ENCODE results near the gene ELL. TPM values are rescaled to one million over a fixed set of nuclear protein-coding genes. Genes with fewer than 3 reads are reported as not detected.

The ELL gene
- total and polyA plus RNA-seq, 9 donors, result 1.6 to 22.3 (median 17.0) TPM

DNA sequence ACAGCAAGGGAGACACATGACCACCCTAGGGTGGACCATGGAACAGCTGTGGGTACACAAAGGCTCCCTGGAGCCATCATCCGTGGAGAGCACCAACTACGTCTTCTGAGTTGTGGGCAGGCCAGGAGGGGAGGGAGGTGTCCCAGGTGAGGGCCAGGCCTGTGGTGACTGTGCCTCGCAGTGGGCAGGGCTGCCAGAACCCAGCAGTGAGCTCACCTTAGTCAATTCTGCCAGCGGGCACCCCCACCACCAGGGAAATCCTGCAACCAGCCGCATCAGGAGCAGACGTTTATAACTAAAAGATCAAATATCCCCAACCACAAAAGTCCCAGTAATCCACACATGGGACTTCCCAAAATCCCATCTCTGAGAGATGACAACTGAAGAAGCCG, 19.6 kb downstream of the ELL start:
- TF ChIP-seq POLR2A (IDR thresholded peaks at IDR 0.05), result no peak
- no peak for TF ChIP-seq EP300 (IDR thresholded peaks at IDR 0.05)
- TF ChIP-seq, protein P1, sequence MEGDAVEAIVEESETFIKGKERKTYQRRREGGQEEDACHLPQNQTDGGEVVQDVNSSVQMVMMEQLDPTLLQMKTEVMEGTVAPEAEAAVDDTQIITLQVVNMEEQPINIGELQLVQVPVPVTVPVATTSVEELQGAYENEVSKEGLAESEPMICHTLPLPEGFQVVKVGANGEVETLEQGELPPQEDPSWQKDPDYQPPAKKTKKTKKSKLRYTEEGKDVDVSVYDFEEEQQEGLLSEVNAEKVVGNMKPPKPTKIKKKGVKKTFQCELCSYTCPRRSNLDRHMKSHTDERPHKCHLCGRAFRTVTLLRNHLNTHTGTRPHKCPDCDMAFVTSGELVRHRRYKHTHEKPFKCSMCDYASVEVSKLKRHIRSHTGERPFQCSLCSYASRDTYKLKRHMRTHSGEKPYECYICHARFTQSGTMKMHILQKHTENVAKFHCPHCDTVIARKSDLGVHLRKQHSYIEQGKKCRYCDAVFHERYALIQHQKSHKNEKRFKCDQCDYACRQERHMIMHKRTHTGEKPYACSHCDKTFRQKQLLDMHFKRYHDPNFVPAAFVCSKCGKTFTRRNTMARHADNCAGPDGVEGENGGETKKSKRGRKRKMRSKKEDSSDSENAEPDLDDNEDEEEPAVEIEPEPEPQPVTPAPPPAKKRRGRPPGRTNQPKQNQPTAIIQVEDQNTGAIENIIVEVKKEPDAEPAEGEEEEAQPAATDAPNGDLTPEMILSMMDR (IDR thresholded peaks at IDR 0.05), result no peak
- Histone ChIP-seq H3K9me3 (no peaks in the 10 kb centered on the region), H3K27ac (no peak overlapping the region), H3K4me3 (no peak overlapping the region), H3K36me3 (no peaks in the 10 kb centered on the region), H3K4me1 (ENCODE audit: insufficient read depth) (peaks cover 43% of the 10 kb centered on the region), H3K27me3 (no peaks in the 10 kb centered on the region)
- no peak for DNase-seq
- intact Hi-C loops (cut with DNase I), result no loop called here
- WGBS, 3 donors, result 84 to 95% (median 87%) methylated on average over 6 to 7 of the region's 7 CpGs

DNA sequence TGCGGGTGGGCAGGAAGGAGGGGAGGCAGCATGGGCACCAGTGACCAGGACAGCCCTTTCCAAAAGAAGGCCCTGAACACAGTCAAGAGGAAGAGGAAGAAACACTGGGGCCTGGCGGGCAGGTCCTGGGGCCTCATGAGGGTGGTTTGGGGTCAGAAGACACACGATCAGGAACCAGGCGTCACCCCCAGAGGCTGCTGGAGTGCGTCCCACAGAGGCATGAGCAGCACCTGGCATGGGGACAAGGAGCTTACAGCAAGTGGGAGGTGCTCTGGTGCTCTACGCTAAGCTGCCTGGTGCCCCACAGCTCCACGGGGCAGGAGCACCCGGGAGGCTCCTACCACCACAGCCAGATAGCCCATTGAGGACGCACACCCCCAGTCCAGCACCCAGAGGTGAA, 20.0 kb downstream of the ELL start:
- no peaks in the 10 kb centered on the region for H3K9me3 ChIP-seq
- H3K4me3 ChIP-seq, result no peak overlapping the region
- H3K36me3 ChIP-seq, result no peaks in the 10 kb centered on the region
- H3K27ac ChIP-seq, result no peak overlapping the region
- no peaks in the 10 kb centered on the region for H3K27me3 ChIP-seq
- 69 to 88% (median 88%) methylated on average over 9 of the region's 9 CpGs for WGBS, 3 donors
- H3K4me1 ChIP-seq (ENCODE audit: insufficient read depth), result peaks cover 39% of the 10 kb centered on the region
- intact Hi-C loops (cut with DNase I), result no loop called here
- TF ChIP-seq, protein P1 (IDR thresholded peaks at IDR 0.05), result no peak
- TF ChIP-seq EP300 (IDR thresholded peaks at IDR 0.05) (no peak), POLR2A (IDR thresholded peaks at IDR 0.05) (no peak)
- DNase-seq, result no peak

DNA sequence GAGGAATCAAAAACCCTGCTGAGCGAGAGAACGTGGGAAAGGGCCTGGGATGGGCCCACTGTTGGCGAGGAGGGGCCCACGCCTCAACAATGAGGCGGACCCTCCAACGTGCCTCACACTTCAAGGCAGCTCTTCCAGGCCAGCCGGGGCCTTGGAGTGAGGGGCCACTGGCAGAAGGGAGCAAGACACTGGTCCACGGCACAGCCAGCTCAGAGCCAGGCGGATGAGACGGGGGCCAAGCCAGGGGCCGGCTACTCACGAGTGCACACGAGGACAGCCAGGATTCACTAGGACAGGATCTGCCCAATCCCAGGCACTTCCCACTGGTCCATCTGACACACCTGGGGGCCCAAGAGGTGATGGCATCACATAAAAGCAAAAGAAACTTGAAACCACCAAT, 20.5 kb downstream of the ELL start:
- intact Hi-C loops (cut with DNase I), result no loop called here
- WGBS, 3 donors, result 82 to 92% (median 87%) methylated on average over 13 of the region's 13 CpGs
- H3K9me3 ChIP-seq, result no peaks in the 10 kb centered on the region
- no peak overlapping the region for H3K4me3 ChIP-seq
- H3K27ac ChIP-seq, result no peak overlapping the region
- no peaks in the 10 kb centered on the region for H3K36me3 ChIP-seq
- no peaks in the 10 kb centered on the region for H3K27me3 ChIP-seq
- H3K4me1 ChIP-seq (ENCODE audit: insufficient read depth), result peaks cover 35% of the 10 kb centered on the region
- TF ChIP-seq POLR2A (IDR thresholded peaks at IDR 0.05) (no peak), EP300 (IDR thresholded peaks at IDR 0.05) (no peak)
- TF ChIP-seq, protein P1 (IDR thresholded peaks at IDR 0.05), result no peak
- no peak for DNase-seq

DNA sequence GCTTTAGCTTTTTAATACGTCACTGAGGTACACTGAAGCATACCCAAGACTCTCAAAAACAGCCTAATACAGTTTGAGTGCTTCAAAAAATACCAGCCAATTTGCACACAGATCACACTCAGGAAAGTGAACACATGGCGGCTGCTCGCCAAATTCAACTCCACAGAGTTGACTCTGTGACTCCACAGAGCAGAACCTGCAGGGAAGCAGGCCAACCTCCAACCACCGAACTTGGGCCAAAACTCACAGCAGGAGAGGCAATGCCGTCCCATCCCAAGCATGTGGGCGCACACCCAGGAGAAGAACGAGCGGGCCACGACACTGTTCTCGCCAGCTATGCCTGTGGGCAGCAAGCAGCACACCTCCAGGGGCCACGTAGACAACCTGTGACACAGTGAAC, 21.1 kb downstream of the ELL start:
- H3K9me3 ChIP-seq, result no peaks in the 10 kb centered on the region
- WGBS, 3 donors, result 42 to 57% (median 55%) methylated on average over 11 of the region's 11 CpGs
- no peak overlapping the region for H3K4me3 ChIP-seq
- TF ChIP-seq, protein P1 (IDR thresholded peaks at IDR 0.05), result no peak
- TF ChIP-seq EP300 (IDR thresholded peaks at IDR 0.05), result no peak
- no peak for TF ChIP-seq POLR2A (IDR thresholded peaks at IDR 0.05)
- peaks cover 35% of the 10 kb centered on the region for H3K4me1 ChIP-seq (ENCODE audit: insufficient read depth)
- no peaks in the 10 kb centered on the region for H3K36me3 ChIP-seq
- peak overlapping the region in 1 of 2 donors; percentile 7 for H3K27ac ChIP-seq
- H3K27me3 ChIP-seq, result no peaks in the 10 kb centered on the region
- DNase-seq, result peak in 2 of 5 donors; percentile 57 to 74
- intact Hi-C loops (cut with DNase I), result no loop called here

Data from ovary (tissue), 9 donors.